Ovary (tissue), 3 donors: ENCODE results near the gene TFDP1.

Experiments
- POLR2A ChIP-seq: fragments of 450-650 bp; IDR thresholded peaks from one replicate; pipeline ENCODE4 v1.6.1; 2017; ENCODE audit warnings: antibody characterized with exemption, mild to moderate bottlenecking, moderate library complexity
- TF ChIP-seq, protein P1 (sequence below), 3 donors: fragments of 450-650 bp in 2 of 3; fragments of 200-600 bp in 1 of 3; IDR thresholded peaks; one replicate each; pipeline versions ENCODE4 v1.5.1 to v1.8.0; 2016 to 2022; ENCODE audit warnings: antibody characterized with exemption in 3 of 3, mild to moderate bottlenecking in 1 of 3
- donor health status: DM: no; HTN: no; CAD: no.

DNA sequence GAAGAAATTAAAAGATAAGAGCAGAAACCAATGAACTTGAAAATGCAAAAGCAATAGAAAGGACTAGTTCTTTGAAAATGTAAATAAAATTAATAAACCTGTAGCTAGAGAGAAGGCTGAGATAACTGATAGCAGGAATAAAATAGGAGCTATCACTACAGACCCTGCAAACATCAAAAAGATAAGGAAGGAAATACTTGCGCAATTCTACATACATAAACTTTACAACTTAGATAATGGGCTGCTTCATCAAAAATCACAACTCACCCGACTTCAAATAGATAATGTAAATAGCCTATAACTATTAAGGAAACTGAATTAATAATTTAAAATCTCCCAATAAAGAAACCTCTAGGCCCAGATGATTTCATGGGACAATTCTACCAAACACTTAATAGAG lies 77.0 kb downstream of the TFDP1 start:
- TF ChIP-seq, protein P1, sequence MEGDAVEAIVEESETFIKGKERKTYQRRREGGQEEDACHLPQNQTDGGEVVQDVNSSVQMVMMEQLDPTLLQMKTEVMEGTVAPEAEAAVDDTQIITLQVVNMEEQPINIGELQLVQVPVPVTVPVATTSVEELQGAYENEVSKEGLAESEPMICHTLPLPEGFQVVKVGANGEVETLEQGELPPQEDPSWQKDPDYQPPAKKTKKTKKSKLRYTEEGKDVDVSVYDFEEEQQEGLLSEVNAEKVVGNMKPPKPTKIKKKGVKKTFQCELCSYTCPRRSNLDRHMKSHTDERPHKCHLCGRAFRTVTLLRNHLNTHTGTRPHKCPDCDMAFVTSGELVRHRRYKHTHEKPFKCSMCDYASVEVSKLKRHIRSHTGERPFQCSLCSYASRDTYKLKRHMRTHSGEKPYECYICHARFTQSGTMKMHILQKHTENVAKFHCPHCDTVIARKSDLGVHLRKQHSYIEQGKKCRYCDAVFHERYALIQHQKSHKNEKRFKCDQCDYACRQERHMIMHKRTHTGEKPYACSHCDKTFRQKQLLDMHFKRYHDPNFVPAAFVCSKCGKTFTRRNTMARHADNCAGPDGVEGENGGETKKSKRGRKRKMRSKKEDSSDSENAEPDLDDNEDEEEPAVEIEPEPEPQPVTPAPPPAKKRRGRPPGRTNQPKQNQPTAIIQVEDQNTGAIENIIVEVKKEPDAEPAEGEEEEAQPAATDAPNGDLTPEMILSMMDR (IDR thresholded peaks at IDR 0.05) = no peak
- TF ChIP-seq POLR2A = no peak
